GM21619 (cell line): ENCODE data around the gene KLHDC8B.

Source experiments
- ATAC-seq: cut with Tn5 transposase; IDR thresholded peaks from one replicate; pipeline ENCODE4 v1.9.1; 2021; ENCODE audit not compliant: unreplicated experiment

The KLHDC8B gene

DNA sequence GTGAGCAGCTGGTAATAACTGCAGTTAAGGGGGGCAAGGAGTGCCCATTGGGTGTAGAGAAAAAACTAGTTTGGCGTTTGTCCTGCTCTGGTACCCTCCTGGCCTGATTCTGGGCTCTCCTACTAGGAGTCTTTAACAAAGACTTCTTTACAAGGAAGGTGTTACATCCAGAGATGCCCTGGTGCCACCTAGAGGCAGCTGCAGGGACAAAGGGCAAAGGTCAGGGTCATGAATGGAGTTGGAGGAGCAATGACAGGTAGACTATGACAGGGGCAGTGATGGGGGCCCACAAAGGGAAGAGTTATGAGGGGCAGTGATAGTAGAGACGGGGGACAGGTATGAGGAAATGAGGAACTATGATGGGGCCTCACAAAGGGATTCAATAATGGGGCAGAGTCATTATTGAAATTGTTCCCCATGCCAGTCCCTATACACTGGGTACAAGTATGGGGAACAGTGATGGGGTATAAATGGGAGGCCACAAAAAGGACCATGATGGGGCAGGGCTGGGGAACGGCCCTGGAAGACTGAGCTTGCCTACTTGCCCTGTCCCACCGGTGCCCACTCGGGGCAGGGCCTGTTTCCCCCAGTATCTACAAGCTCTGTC lies 13.2 kb upstream of the KLHDC8B start:
- ATAC-seq, result no peak

DNA sequence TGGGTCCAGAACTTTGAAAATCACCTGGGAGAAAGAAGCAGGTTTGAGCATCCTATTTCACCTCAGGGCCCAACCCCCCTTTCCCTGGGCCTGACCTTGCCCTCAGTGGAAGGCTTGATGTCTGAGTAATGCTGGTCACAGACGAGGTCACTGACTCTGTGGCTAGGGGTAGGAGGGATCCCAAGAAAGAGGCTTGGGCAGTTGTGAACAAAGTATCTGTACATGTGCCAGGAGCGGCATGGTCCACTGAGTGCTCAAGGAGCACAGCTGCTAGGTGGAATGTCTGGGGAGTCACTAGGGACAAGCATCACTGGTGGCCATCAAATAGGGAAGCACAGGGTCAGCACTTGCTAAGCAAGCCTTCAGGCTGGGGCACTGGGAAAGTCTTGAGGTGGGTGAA lies 12.6 kb upstream of the KLHDC8B start:
- no peak for ATAC-seq

GRCh38 chr3:49161197-49161596 lies 10.2 kb upstream of the KLHDC8B start:
- no peak for ATAC-seq

- ATAC-seq, result no peak
Measured at GRCh38 chr3:49161808-49162530, 9.4 kb upstream of the KLHDC8B start.

DNA sequence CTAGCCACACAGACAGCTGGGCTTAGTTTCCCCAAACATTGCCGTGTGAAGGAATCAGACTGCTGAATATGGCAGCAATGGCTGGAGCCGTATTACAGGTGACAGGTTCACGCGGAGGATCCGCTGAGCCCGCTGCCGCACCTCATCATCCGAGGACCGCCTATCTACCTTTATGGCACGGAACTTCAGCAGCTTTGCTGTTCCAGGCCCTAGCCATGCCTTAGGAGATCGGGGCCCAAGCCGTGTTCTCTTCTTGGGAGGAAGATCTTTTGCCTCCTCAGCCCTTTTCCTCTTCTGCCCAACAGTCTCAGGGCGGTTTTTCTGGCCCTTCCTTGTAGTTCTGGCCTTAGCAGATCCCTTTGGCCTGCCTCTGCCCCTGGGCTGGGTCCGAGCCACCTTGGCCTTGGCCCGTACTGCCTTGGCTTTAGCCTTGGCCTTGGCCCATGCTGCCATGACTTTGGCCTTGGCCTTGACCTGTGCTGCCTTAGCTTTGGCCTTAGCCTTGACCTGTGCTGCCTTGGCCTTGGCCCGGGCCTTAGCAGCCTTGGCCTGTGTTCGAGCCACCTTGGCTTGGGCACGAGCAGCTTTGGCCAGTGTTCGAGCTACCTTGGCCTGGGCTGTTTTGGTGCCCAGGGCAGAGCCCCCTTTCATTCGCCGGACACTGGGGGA lies 8.5 kb upstream of the KLHDC8B start:
- no peak for ATAC-seq

- no peak for ATAC-seq
Measured at GRCh38 chr3:49163609-49164008, 7.8 kb upstream of the KLHDC8B start.

DNA sequence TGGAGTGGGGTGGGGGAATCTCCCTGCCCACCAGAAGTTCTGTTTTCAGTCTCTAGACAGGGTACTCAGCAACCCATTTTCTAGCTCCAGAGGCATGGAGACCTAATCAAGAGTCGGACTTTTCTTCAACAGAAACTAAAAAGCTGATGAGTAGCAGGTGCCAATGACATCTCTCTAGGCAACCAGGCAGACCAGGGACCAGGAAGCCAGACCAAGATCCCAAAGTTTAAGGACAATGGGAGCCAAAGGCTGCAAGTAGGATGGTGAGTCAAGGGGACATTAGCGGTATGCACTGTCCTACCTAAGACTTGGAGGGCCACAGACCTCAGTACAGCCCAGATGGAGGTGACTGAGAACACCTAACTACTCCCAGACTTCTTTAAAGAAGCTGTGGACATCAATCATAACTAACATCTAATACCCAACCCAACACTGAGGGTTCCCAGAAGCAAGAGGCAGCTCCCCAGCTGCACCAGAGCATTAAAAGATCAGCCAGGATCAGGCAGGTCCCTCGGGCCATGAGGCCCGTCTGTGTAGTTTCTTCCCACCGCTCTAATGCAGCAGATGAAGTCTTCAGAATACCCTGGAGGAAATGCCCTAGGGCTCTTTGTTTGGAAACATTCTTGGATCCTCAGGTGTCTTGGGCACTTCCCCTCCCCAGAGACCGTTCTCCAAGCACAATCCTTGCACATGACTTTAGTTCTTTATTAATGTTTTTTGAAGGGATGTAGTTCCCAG lies 6.2 kb upstream of the KLHDC8B start:
- no peak for ATAC-seq

DNA sequence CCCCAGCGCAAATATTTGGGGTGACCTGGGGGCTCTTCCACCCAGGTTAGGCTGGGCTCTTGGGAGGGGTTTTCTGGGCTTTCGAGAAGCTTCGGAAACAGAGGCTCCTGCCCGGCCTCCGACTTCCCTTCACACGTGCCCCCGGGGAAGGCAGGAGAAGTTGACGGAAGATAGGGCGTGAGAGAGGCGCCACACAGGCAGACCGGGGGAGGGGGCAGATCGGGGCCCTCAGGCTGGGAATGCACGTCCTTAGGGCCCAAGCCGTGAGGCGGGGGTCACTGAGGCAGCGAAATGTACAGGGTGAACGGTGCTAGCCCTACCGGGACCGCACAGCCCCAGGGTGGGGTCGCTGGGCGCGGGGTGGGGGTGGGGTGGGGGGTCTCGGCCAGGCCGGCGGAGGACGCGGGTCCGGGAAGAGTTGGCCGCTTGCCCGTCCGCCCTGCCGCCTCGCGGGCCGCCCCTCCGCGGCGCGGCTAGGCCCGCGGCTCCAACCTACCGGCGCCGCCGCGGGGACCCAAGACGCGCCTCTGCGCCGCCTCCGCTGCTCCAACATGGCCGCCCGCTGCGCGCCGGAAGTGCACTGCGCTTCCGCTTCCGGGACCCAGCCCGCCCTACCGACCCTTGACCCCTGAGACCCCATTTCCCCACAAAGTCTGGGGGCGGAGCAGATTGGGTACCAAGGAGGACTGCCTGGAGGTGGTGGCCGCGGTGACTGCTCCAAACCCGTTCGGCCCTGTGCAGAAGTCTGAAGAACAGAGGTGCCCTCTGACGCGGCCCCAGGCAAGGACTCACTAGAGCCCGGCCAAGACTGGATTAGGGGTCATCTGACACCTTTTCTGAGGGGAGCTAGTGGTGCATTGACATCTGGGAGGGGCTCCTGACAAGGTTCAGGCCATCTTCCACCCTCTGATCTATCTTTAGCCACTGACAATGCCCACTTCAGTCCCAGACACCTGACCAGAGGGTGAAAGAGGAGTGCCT lies 5.3 kb upstream of the KLHDC8B start, which contains the start of gene CCDC71:
Gene CCDC71 (minus strand): TSS at position 561 of the 981 bp plus-strand sequence. CDS start 2,123 bp downstream, outside the sequence.
- peak; percentile 72 for ATAC-seq

DNA sequence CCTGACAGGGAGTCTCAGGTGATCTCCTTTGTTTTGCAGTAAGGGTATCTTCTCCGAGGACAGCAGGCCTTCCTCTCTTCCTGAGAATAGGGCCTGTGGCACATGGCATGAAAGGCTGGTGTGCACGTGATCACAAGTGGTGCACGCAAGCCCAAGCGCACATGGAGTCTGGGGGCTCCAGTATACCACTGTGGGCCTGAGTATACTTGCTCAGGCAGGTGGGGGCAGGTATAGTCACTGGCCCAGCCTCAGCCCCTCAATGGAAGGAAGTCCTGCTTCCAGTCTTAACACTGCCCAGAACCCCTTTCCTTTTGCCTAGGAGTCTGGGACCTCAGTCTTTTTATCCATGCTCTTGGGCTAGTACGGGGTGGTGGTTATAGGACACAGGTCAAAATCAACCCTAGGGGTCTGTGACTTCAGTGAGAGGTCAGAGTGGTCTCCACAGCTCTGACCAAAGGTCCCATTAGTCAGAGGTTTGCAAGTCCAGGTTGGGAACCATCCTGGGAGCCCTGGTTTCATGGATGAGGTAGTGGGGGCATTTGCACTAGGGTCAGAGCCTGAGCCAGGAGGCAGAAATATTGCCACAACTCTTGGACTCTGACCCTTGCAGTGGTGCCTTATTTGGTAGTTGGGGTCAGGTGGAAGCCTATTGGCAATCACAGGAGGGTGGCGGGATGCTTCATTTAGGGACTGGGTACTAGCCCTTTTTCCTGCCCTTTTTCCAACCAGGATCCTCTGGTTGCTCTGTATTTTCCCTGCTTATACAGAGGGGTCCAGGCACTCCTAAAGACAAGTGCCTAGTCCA lies 4.4 kb upstream of the KLHDC8B start:
- ATAC-seq, result no peak

- no peak for ATAC-seq
Measured at GRCh38 chr3:49170744-49171118, 667 bp upstream of the KLHDC8B start.

- no peak for ATAC-seq
Measured at GRCh38 chr3:49171775-49172500, 540 bp downstream of the KLHDC8B start.

DNA sequence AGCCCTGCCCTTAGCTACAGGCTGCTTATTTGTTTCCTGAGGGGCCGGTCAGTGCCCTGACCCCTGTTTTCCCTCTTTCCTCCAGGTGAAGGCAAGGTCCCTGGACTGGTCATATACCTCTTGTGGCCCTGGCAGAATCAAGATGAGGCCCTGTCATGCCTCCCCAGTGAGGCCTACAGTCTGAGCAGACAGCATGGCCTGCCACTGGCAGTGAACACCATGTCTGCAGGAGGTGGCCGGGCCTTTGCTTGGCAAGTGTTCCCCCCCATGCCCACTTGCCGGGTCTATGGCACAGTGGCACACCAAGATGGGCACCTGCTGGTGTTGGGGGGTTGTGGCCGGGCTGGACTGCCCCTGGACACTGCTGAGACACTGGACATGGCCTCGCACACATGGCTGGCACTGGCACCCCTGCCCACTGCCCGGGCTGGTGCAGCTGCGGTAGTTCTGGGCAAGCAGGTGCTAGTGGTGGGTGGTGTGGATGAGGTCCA lies 1.2 kb downstream of the KLHDC8B start:
- no peak for ATAC-seq

DNA sequence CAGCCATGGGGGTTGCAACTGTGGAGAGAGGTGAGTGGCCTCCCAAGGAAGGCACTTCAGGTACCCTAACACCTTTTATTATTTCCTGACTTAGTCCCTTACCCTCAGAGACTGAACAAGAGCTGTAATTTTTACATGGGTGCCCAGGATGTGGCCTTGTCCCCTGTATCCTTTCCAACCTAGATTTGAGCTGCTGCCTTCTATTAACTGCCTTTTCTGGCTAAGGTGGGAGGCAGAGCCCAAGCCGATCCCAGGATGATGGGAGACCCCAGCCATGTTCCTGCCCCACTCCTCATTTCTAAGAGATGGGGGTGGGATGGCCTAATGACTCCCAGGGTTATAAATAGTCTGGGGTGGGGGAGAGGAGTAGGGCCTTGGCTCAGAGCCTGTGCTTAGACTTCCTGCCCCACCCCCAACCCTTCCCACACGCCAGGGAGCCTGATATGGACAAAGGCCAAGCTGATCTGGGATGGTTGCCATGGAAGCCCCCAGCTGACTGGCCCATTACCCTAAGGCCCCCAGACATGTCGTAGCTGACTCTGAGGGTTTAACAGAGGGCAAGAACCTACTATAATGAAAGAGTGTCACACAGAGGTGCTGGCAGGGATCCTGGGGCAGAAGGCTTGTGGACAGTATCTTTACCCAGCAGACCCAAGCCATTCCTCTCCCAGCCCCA lies 1.9 kb downstream of the KLHDC8B start:
- no peak for ATAC-seq

GRCh38 chr3:49173792-49174170 lies 2.4 kb downstream of the KLHDC8B start:
- no peak for ATAC-seq

DNA sequence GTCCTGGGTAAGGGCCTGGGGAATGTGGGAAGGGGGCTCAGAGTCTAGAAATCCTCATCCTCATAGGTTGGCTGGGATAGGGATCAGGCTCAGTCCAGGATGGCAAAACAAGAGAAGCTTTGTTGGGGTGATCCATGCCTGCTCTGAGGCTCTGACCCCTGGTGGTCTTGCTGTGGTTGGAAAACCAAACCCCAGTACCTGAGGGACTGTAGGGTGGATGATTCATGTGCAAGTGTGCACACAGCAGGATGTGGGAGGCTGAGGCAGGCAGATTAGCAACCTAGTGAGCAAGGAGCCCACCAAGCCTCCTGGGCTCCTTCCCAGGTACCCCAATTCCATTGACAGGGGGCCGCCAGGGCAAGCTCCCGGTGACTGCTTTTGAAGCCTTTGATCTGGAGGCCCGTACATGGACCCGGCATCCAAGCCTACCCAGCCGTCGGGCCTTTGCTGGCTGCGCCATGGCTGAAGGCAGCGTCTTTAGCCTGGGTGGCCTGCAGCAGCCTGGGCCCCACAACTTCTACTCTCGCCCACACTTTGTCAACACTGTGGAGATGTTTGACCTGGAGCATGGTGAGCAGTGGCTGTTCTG lies 3.1 kb downstream of the KLHDC8B start:
- no peak for ATAC-seq

- ATAC-seq, result no peak
Measured at GRCh38 chr3:49175530-49175929, 4.1 kb downstream of the KLHDC8B start.

GRCh38 chr3:49177073-49177472 lies 5.7 kb downstream of the KLHDC8B start:
- ATAC-seq, result no peak

DNA sequence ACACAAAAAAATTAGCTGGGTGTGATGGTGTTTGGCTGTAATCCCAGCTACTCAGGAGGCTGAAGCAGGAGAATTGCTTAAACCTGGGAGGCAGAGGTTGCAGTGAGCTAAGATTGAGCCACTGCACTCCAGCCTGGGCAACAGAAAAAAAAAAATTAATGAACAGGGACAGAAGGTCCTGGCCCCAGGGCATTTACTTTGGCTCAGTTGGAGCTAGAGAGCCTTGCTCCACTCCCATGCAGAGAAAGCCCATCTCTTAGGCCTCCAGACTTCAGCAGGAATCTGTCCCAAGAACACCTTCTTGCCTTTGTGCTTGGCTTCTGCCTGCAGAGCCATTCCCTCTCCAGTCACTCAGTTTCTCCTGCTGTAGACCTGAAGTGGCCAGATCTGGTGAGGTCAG lies 8.7 kb downstream of the KLHDC8B start:
- no peak for ATAC-seq
